Diencephalon (tissue), 1 donor: ENCODE results near the gene VCY. TPM values are rescaled to one million over a fixed set of nuclear protein-coding genes. Genes with fewer than 3 reads are reported as not detected.

Source experiments
- total RNA-seq: library from RNA; depleted of rRNA; stranded (reverse); fragments of >200 nt; gene quantifications from one replicate; pipeline ENCODE4 v1.2.3, GENCODE V29; 2014

VCY gene
- not detected for total RNA-seq

DNA sequence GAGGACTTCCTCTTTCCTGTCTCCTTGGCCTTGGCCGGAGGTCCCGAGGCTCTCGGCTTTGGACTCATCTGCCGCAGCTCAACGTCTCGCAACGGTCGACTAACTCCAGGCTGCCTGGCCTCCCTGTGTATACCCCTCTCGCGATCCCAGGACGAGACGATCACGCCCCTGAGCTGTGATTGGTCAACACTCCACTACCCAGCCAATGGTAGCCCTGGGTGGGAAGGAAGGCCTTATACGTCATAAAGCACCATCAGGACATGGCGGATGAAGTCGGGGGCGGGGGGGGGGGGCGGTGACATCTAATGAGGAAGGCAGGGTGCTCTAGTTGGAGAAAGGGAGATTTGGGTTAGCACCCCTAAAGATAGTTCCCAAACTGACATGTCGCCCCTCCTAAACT lies at the start of gene VCY:
TSS of gene VCY (minus strand) at position 101 of the 400 bp plus-strand sequence. CDS start at position 68, 33 bp downstream.

Other genes with a start within 250 kb of the VCY start
- not detected for gene VCY1B, start 69.8 kb upstream of the VCY start, total RNA-seq